H4 (cell line): ENCODE measurements around the gene PROB1. TPM values are rescaled to one million over a fixed set of nuclear protein-coding genes. Genes with fewer than 3 reads are reported as not detected.
"Not testable (repeated sequence)": the region's sequence is repeated elsewhere in the genome, so short reads cannot be mapped to it uniquely, and the experiment has no call there.

Experiments used
- DNase-seq: peaks from one replicate; pipeline ENCODE4 v3.0.0-alpha.2; 2015; ENCODE audit warnings: low spot score
- total RNA-seq: library from RNA; depleted of rRNA; stranded (reverse); fragments of >200 nt; shearing (Covaris generic); gene quantifications from 2 replicates; pipeline ENCODE4 v1.2.3, GENCODE V29; 2014

Gene PROB1
- total RNA-seq, 1 experiment from 2014 or later: not detected

DNA sequence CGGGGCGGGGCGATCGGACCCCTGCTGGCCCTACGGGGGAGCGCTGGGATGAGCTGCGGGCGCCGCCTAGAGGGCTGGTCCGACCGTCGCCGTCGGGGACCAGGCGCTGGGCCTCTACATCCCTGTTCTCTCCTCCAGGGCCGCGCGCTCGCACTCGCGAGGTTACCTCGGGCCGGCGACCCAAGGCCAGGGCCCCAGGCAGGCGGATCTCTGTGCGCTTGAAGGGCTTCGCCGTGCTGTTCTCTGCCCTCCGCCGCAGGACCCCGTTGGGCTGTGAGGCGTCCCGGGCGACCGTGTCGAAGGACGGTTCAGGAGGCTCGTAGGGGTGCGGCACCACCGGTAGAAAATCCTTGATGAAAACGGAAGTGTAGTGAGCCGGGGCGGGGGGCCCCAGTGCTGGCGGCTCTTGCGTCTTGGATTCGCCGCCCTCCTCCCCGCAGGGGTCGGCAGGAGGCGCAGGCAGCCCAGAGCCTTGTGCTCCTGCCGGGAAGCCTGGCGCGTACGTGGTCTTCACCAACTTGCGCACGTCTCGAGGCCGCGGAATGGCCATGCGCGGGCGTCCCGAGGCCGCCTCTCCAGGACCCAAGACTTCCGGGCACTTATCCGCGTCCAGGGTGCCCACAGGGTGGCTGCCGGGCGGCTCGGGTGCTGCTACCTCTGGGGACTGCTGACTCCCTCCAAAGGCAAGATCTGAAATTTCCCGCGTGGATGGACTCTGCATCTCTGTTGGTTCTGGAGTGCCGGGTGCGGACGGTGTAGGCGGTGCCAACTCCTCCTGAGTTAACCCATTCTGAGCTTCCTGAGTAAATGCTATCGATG lies 2.0 kb downstream of the PROB1 start:
- no peak for DNase-seq

GRCh38 chr5:139392324-139392677 lies 2.6 kb downstream of the PROB1 start:
- no peak for DNase-seq

DNA sequence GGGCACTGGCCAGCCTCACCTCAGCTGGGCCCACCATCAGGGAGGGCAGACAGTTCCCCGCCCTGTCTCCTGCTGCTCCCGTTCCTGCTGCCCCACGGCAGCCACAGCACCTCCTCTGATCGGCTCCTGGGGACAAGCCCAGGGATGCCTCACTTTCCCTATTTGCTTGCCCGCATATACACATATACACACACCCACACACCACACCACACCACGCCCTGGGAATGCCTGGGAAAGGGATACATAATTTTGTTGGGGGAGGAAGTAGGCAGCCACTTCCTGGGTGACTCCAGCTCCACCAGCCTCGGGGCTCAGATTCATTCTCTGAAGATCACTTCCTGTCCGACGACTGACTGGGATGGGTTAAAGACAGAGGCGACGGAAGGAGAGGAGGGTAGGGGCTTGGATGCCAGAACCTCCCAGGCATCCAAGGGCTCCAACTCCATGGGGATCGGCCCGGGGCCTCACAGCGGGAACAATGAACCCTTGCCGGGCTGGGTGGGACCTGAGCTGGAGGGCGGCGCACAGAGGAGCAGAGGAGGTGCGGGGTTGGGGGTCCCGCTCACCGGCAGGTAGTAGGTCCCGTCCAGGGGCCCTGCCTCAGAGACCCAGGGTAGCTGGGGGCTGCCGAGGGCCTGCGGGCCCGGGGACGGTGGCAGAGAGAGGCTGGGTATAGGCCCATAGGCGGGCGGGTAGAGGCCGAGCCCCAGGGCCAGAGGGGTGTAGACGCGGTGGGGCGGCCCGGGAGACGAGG lies 3.2 kb downstream of the PROB1 start:
- DNase-seq: no peak

GRCh38 chr5:139390639-139391569 lies 4.0 kb downstream of the PROB1 start:
- DNase-seq: no peak

DNA sequence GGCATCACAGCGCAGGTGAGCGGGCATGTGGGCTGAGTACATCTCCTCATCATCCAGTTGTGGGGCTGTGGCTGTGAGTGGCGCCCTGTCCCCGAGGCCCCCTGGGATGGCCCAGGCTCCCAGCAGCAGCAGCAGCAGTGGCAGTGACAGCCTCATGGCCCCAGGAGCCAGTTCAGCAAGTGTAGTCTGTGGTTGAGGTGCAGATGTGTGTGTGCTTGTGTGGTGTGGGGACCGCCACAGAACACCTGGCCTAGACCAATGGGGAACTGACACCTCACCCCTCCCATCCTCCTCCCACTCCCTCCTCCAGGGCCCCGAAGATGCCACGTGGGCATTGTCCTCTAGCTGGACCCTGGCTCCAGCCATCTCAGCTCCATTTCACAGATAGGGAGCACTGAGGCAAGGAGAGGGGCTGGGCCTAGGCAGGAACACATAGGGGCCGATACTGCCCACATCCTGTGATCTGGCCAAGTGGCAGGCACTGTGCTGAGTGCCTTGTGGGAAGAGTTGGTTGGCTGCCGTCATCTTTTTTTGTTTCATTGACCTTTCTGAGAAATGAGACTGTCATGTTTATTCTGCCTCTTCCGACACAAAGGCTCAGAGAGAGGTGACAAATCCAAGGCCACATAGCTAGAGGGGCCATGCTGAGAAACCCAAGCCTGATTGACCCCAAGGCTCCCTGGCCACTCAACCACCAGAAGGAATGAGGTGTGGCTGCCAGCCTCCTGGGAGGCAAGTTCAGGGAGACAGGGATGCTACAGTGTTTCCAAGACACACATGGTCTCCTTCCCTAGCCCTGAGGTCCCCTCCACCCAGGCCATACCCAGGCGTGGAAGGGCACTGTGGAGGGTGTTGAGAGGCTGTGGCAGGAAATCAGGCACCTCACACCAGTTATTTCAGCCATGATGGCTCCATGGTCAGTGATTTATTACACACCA lies 4.9 kb downstream of the PROB1 start, which contains the start of gene MZB1:
MZB1 (minus strand) TSS at position 213 of the 938 bp plus-strand sequence; CDS start at position 156, 57 bp downstream.
- DNase-seq: no peak

DNA sequence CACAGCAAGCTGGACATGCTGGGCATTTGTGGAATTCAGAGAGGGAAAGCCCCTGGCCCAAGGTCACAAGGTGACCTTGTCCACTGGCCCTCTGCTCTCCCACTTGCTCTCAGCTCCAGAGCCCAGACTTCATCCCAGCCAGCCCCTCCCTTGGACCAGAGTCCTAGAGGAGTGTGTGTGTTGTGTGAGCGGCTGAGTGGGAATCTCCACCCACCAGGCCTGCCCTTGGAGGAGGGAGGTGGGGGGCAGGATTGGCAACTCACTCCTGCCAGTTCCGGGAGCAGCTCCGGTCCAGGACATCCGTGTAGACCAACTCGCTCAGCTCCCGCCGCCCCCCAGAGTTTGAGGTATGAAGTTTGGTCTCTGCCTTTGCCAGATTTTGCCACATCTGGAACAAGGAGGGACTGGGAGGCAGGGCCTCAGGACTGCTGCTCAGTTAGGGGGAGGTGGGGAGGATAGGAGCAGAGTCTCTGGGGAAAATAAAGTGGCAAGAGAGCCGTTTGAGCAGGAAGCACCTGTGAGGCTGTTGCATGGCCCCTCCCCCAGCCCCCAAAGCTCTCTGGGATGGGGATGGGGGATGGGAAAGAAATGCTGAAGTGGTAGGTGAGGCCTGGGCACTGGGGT lies 6.6 kb downstream of the PROB1 start:
- DNase-seq: no peak

DNA sequence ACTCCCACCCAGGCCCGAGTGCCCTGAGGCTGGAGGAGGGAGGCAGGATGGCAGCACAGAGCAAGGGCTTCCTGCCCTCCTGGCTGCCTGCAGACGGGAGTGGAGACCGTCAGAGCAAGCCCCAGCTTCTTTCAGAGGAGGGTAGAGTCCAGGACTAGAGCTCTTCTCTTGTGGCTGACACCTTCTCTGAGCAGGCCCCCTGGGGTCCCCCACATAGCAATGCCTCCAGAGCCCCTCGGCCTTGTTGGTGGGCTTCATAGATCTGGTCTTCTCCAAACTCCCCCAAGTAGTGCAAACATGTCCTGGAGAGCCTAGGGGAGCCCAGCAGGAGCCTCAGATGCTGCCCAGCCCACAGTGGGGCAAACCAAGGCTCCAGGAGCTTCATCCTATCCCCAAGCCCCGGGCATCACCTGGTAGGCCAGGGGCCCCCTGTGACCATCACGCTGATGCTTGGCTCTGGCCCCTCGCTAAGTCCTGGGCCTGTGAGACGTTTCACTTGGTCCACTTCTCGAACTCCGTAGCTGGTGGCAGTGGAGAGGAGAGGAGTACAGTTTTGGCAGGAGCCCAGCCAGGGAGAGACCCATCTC lies 7.2 kb downstream of the PROB1 start:
- no peak for DNase-seq

- DNase-seq: not testable (repeated sequence)
These were observed 7.9 kb downstream of the PROB1 start for GRCh38 chr5:139386956-139387355.

DNA sequence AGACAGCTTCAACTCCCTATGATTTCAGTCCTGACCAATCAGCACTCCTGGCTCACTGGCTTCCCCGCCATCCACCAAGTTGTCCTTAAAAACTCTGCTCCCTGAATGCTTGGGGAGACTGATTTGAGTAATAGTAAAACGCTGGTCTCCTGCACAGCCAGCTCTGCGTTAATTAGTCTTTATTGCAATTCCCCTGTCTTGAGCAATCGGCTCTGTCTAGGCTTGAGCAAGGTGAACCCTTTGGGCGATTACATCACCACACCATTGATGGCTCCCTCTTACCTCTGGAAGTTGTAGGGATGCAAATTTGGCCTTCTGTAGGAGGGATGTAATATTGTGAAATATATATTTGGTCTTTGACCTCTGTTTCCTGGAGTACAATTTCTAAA lies 8.9 kb downstream of the PROB1 start:
- DNase-seq: no peak

GRCh38 chr5:139385061-139386049 lies 9.5 kb downstream of the PROB1 start:
- DNase-seq: no peak

DNA sequence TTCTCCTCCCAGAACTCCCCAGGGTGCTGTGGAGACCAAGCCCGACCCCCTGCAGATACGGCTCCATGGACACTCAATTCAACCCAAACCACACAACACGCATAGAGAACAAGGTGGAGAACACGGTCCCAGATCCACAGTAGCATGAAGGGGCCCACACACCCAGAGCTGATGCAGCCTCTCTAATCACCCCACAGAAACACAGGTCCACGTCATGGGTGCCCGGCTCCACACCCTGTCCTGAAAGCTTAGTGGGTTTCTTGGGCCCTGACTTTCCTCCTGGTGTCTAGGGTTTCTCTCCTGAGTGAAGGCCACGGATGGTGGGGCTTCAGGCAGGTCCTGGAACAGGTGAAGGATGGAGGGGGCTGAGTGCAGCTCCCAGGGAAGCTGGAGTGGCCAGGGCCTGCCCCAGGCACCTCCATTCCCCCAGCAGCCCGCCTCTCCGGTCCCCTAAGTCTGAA lies 10.3 kb downstream of the PROB1 start:
- DNase-seq: no peak

DNA sequence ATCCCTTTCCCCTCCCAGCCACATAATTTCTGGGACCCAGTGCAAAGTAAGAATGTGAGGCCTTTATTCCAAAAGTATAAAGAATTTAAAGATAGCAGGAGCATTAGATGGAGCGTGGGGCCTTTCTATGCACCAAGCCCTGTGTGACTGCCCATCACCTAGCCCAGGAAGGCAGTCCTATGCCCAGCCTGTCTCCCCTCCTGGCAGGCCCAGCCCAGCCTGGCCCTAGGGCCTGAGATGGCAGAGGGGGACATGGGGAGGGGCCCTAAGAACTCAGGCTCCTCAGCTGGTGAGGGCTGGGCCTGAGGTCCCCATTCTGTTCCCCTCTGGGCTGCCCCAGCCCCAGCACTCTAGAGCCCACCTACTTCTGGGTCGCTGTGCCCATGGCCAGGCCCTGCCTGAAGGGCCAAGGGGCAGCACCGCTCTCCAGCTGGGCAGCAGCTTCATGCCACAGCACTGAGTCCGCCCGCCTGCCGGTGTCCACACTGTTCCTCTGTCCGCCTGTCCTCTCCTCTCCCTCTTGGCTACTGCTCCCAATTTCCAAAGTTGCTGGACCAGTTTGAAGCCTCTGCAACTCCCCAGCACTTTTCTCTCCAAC lies 10.8 kb downstream of the PROB1 start:
- no peak for DNase-seq

DNA sequence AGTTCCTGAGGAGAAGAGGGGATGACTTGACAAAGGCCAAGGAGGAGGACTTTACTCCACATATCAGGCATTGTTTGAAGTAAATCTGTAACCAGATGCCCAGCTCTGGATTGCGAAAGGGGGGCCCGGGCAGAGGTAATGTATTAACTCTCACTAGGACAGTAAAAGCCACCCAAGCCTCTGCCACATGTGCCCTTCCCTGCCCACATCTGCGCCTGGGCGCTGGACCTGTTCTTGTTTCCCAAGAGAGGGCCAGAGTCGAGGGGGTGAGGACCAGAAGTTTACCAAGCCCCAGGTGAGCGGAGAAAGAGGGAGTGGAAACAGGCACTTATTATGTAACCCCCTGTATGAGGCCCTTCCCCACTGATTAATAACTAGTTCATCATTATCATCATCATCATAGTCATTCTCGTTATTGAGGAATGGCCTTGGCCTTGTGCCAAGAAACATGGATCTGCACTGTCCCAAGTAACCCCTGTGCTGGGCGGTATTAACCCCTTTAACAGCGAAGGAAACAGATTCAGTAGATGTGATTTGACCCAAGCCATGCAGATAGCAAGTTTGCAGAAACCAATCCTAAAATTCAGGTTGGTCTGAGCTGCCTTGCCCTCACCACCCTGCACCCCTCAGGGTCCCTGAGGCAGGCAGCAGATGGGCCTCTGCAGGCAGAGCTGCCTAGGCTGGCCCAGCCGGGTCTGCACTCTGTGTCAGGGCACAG lies 11.5 kb downstream of the PROB1 start, which contains the start of gene SLC23A1:
SLC23A1 (minus strand) TSS at position 23 of the 718 bp plus-strand sequence. CDS start 44 bp downstream, outside the sequence.
- DNase-seq: no peak

- no peak for DNase-seq
These were observed 12.1 kb downstream of the PROB1 start for GRCh38 chr5:139382807-139383206.

DNA sequence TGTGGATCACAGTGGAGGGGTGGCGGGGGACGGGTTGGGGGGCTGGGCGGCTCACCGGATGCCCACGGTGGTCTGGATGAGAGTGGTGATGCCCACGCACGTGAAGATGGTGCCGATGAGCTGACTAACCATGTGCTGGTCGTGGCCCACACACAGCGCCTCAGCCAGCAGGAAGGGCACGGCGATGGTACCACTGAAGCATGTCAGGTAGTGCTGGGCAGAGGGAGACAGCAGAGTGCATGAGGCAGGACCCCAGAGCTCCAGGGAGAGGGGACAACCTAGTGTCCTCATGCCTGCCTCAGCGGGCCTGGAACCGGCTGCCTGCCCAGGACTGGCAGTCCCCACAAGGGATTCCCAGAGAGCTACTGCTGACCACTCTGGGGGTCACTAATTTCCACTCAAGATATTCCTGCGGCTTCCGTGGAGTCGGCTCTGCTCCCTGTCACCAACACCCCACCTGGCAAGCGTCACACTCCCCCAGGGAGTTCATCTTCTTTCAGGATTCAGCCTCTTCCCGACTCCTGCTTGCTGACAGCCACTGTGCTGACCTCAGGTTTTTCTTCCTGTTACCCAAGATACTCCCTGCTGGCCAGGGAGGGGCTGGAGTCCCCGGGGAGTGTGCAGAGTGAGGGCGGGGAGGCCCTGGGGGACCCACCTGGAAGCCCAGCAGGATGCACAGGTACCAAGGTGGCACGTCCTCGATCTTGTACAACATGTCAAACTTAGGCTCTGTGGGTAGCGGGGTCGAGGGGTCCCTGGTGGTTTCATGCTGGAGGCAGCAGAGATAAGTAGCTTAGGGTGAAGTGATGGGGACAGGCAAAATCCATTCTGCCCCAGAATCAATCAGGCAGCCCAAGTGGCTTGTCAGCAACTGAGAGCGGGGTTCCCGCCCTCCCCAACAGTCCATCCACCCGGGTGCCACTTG lies 12.8 kb downstream of the PROB1 start:
- no peak for DNase-seq
